ENCODE results near the gene DUSP2.

DUSP2 gene

DNA sequence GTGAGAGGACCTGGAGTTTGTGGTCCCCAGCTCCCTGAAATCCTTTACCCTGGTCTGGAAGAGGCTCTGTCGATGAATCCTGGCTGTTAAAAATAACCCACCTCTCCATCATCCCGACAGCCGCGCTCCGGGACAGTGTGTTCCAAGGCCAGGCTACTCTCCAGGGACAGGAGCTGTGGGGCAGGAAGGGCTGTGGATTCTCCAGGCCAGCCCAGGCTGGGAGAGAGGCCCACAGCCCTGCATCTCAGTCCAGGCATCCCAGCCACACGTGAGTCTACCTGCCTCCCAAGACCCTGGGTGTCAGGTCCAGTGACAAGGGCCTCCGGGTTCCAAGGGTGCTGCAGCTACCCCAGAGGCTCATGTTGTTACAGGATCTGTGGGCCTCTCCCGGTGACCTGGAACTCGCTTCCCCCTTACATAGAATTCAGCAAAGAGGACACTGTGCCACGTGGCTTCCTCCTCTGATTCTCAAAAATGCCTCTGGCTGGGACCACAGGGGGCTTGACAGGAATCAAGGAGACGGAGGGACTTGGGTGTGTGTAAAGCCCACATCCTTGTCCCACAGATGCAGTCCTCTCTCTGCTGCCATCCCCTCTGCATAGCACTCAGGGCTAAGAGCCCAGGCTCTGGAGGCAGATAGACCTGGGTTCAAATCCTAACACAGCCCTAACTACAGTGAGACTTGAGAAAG is 46.2 kb downstream of the DUSP2 start:
- no peak for FAIRE-seq

DNA sequence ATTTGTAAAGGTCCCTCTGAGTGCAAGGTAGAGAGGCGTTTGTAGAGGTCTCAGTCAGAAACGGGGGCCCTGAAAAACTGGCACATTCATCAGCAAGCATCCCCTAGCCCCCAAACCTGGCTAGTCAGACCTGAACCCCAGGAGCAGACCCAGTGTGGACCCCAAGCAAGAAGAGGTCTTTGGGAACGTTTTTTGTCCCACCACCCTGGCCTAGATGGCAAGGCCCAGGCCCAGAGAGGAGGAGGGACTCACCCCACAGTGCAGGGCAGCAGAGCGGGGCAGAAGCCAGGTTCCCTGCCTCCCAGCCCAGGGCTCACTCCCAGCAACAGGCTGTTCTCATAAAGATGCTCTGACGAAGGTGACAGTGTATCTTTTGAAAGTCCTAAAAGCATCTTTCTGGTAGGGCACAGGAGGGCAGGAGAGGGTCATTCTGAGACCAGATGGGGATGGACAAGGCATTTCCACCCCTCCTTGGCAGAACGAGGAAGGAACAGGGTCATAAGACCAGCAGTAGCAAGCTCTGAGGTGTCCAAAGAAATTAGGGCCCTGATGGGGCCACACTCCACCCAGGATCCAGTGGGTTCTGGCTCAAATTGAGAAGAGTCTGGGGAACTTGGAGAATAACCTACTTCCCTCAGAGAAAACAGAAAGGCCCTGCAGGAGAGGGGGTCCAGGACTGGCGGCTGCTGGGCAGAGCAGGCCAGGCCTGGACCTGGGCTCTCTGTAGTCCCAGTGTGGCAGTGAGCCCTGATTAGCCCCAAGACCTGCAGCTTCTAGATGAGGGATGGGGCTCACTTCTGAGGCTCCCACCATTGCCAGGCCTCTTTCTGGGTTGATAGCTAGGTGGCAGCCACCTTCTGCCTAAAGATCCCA is 47.1 kb downstream of the DUSP2 start:
- no peak for FAIRE-seq

DNA sequence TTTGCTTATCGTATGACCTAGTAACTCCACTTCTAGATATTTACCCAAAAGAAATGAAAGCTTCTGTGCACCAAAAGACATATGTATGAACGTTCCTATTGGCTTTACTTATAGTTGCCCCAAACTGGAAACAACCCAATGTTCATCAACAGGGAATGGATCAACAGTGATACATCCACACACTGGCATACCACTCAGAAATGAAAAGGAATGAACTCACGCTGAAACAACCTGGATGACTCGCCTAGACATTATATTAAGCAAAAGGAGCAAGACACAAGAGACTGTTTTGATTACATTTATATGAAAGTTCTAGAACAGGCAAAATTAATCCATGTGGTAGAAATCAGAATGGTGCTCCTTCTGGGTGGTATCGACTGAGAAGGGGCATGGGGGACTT is 47.8 kb downstream of the DUSP2 start:
- FAIRE-seq: no peak

DNA sequence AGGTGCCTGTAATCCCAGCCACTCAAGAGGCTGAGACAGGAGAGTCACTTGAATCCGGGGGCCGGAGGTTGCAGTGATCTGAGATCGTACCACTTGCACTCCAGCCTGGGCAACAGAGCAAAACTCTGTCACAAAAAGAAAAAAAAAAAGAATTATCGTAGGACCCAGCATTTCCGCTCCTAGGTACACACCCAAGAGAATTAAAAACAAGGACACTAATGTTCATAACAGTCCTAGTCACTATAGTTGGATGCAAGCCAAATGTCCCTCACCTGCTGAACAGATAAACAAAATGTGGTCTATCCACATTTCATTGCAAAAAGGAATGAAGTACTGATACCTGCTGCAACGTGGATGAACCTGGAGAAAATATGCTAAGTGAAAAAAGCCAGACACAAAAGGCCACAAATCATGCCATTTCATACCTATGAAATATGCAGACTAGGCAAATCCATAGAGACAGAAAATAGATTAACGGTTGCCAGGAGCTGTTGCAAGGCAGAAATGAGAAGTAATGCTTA is 50.1 kb downstream of the DUSP2 start:
- FAIRE-seq: no peak

DNA sequence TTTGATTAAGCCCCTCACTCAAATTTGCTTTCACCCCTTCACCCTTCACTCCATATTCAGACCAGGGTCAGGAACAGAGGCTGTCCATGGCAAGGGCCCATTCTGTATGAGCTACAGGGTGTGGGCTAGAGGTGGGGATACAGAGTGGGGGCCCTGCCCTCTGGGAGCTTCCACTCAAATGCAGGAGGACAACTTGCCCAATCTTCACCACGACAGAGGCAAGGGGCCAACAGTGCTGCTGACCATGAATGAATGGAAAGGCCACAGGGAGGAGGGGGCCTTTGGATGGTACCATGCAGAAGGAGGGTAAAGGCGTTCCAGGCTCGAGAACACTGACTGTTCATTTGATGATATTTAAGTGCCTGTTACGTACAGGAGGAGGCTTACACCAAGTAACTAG is 51.7 kb downstream of the DUSP2 start:
- FAIRE-seq: no peak
